CD14-positive monocyte (primary cell): ENCODE results near the gene PAM16. TPM values are rescaled to one million over a fixed set of nuclear protein-coding genes. Genes with fewer than 3 reads are reported as not detected.
A peak's percentile ranks its signal among the peaks of the same experiment; 100 is the strongest.

Source experiments
- DNase-seq, 3 donors: peaks; one replicate each; pipeline ENCODE4 v3.0.0-alpha.2; 2011 to 2022
- H2AFZ ChIP-seq: 2 replicates; pipeline ENCODE4 v1.6.0; 2012; ENCODE audit warnings: mild to moderate bottlenecking, low read depth, low read length, inconsistent platforms; ENCODE audit not compliant: insufficient read depth, poor library complexity, severe bottlenecking
- H3K27ac ChIP-seq, 2 donors: 1 replicate in 1 of 2; 2 replicates in 1 of 2; pipeline ENCODE4 v1.5.1; 2012 to 2013; ENCODE audit warnings: low read length in 2 of 2, control low read depth in 1 of 2, inconsistent platforms in 1 of 2, low read depth in 1 of 2, mild to moderate bottlenecking in 1 of 2
- H3K27me3 ChIP-seq, 2 donors: one replicate each; pipeline versions ENCODE4 v1.6.0 to v1.6.1; 2011 to 2013; ENCODE audit warnings: low read length in 2 of 2; ENCODE audit not compliant: control insufficient read depth in 2 of 2, insufficient read depth in 2 of 2
- H3K36me3 ChIP-seq, 2 donors: replicated peaks in 1 of 2; 1 replicate in 1 of 2; 2 replicates in 1 of 2; pipeline versions ENCODE4 v1.5.1 to v1.6.1; 2012 to 2013; ENCODE audit warnings: low read length in 2 of 2, control low read depth in 1 of 2, inconsistent platforms in 1 of 2, mild to moderate bottlenecking in 1 of 2; ENCODE audit not compliant: insufficient read depth in 2 of 2, control insufficient read depth in 1 of 2
- H3K4me1 ChIP-seq, 2 donors: 1 replicate in 1 of 2; 2 replicates in 1 of 2; pipeline versions ENCODE4 v1.5.1 to v1.6.1; 2012 to 2013; ENCODE audit warnings: low read length in 2 of 2, control low read depth in 1 of 2, inconsistent platforms in 1 of 2, mild to moderate bottlenecking in 1 of 2, moderate library complexity in 1 of 2; ENCODE audit not compliant: insufficient read depth in 2 of 2, control insufficient read depth in 1 of 2
- H3K4me2 ChIP-seq: replicated peaks from 2 replicates; pipeline ENCODE3; 2012; ENCODE audit warnings: low read length, moderate library complexity, mild to moderate bottlenecking; ENCODE audit not compliant: poor library complexity, severe bottlenecking; ENCODE audit errors: extremely low read depth
- H3K4me3 ChIP-seq, 3 experiments: fragments of 200-600 bp in 1 of 3; sonication (generic) in 1 of 3; replicated peaks in 1 of 3; 1 replicate in 2 of 3; 2 replicates in 1 of 3; pipeline ENCODE4 v1.5.1; 2011 to 2013; ENCODE audit warnings: low read length in 3 of 3, mild to moderate bottlenecking in 3 of 3, control low read depth in 2 of 3, low read depth in 2 of 3, inconsistent platforms in 1 of 3, moderate library complexity in 1 of 3
- H3K79me2 ChIP-seq: 2 replicates; pipeline ENCODE4 v1.6.0; 2012; ENCODE audit warnings: mild to moderate bottlenecking, control low read depth, inconsistent platforms, low read length, moderate library complexity; ENCODE audit not compliant: insufficient read depth
- H3K9ac ChIP-seq: 2 replicates; pipeline ENCODE4 v1.6.0; 2017; ENCODE audit warnings: low read length, mild to moderate bottlenecking; ENCODE audit not compliant: insufficient read depth, poor library complexity, severe bottlenecking
- H3K9me3 ChIP-seq, 2 donors: replicated peaks in 1 of 2; 1 replicate in 1 of 2; 2 replicates in 1 of 2; pipeline versions ENCODE4 v1.5.1 to v1.6.1; 2012 to 2013; ENCODE audit warnings: low read length in 2 of 2, control low read depth in 1 of 2; ENCODE audit not compliant: control insufficient read depth in 1 of 2, insufficient read depth in 1 of 2
- H4K20me1 ChIP-seq: 2 replicates; pipeline ENCODE4 v1.6.0; 2012; ENCODE audit warnings: mild to moderate bottlenecking, low read length, control low read depth, moderate library complexity; ENCODE audit not compliant: insufficient read depth
- H3K27ac Mint-ChIP-seq, 7 donors: one replicate each; pipeline ENCODE4 v1.8.0; 2020; ENCODE audit warnings: mild to moderate bottlenecking in 7 of 7, mixed read lengths in 7 of 7, moderate library complexity in 6 of 7, inconsistent platforms in 2 of 7
- H3K27me3 Mint-ChIP-seq, 3 donors: one replicate each; pipeline ENCODE4 v1.8.0; 2021 to 2022; ENCODE audit warnings: low read depth in 3 of 3, mild to moderate bottlenecking in 3 of 3, mixed read lengths in 3 of 3, moderate library complexity in 3 of 3, inconsistent platforms in 1 of 3
- H3K36me3 Mint-ChIP-seq, 2 donors: one replicate each; pipeline ENCODE4 v1.8.0; 2020; ENCODE audit warnings: mixed read lengths in 2 of 2, inconsistent platforms in 1 of 2, mild to moderate bottlenecking in 1 of 2
- H3K4me1 Mint-ChIP-seq: one replicate; pipeline ENCODE4 v1.8.0; 2020; ENCODE audit warnings: mild to moderate bottlenecking, mixed read lengths
- H3K4me3 Mint-ChIP-seq, 2 donors: one replicate each; pipeline ENCODE4 v1.8.0; 2020; ENCODE audit warnings: mild to moderate bottlenecking in 2 of 2, mixed read lengths in 2 of 2, moderate library complexity in 1 of 2
- H3K9me3 Mint-ChIP-seq, 7 donors: one replicate each; pipeline ENCODE4 v1.8.0; 2020 to 2022; ENCODE audit warnings: mixed read lengths in 7 of 7, mild to moderate bottlenecking in 6 of 7, moderate library complexity in 6 of 7, inconsistent platforms in 2 of 7
- CTCF ChIP-seq: fragments of 200-600 bp; IDR thresholded peaks from one replicate; pipeline ENCODE4 v1.8.0; 2022; ENCODE audit warnings: antibody characterized with exemption, mild to moderate bottlenecking
- WGBS: methylation state at CpG from one replicate; pipeline ENCODE4 v1.1.5; 2013; ENCODE audit warnings: missing lambda C conversion rate; ENCODE audit not compliant: insufficient coverage; 5-methylcytosine and 5-hydroxymethylcytosine counted together
- intact Hi-C, 2 donors: fragments of 100-400 bp; cut with micrococcal nuclease; formaldehyde crosslinking; loops; one replicate each; pipeline versions ENCODE4 v1.15.0 to v1.15.1; 2023
- polyA plus RNA-seq, 3 donors: library from polyadenylated mRNA; depleted of rRNA in 1 of 3; unstranded in 2 of 3; stranded (reverse) in 1 of 3; fragments of 300-500 nt in 2 of 3; fragments of >200 nt in 1 of 3; fragmentation: Illumina TruSeq in 2 of 3; gene quantifications; 1 replicate in 2 of 3; 2 replicates in 1 of 3; pipeline ENCODE4 v1.2.3, GENCODE V29; 2012 to 2021

PAM16 gene
- polyA plus RNA-seq, 3 donors, result 34.3 to 37.6 (median 34.7) TPM

DNA sequence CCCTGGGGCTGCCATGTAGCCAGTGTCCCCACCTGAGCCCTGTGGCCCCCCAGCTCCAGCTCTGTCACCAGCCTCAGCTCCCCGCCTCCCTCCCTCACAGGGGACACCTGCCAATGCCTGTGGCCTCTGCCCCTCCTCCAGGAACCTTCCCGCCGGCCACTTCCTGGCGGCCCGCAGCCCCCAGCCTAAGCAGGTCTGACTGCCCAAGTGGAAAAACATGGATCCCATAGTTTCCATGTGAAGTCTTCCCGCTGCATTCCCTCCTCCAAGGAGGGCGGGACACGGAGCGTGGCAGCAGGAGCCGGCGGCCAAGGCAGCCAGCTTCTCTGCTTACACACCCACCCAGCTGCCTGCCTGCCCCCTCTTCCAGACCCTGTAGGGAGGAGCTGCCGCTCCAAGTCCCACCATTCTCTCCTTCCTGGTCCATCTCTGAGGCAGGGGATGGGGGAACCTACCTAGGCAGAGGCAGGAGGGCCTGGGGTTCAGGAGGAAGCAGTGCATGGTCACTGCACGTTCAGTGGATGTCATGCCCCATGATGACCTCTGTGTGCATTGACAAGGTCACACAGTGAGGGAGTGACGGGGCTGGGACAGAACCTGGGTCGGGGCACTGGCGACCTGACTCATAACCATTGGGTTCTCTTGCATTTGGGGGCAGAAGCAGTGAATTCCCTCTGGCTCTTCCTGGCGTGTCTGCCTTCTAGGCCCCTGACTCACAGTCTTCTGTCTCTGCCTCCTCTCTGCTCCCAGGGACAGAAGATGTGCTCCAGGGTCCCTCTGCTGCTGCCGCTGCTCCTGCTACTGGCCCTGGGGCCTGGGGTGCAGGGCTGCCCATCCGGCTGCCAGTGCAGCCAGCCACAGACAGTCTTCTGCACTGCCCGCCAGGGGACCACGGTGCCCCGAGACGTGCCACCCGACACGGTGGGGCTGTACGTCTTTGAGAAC lies 29.3 kb upstream of the PAM16 start:
- Mint-ChIP-seq H3K4me3 (no peak overlapping the region), H3K36me3 (peaks cover 28 to 70% of the 10 kb centered on the region in 2 donors), H3K4me1 (peaks cover 10% of the 10 kb centered on the region), H3K9me3 (no peaks in the 10 kb centered on the region), H3K27me3 (peaks cover 0 to 2% (median 0%) of the 10 kb centered on the region in 3 donors), H3K27ac (peak overlapping the region in 1 of 7 donors; percentile 16)
- Histone ChIP-seq H2AFZ (no peak overlapping the region), H3K4me1 (no peaks in the 10 kb centered on the region), H3K9me3 (no peaks in the 10 kb centered on the region), H3K79me2 (peaks cover 7% of the 10 kb centered on the region), H3K36me3 (peaks cover 73 to 76% of the 10 kb centered on the region in 2 donors), H3K4me3 (no peak overlapping the region), H4K20me1 (peaks cover 97% of the 10 kb centered on the region), H3K27me3 (no peaks in the 10 kb centered on the region), H3K27ac (no peak overlapping the region), H3K9ac (no peak overlapping the region), H3K4me2 (no peak overlapping the region)
- TF ChIP-seq CTCF, result no peak
- intact Hi-C loops, result no loop called here
- WGBS, result 94% methylated on average over 25 of the region's 26 CpGs
- DNase-seq, result no peak

DNA sequence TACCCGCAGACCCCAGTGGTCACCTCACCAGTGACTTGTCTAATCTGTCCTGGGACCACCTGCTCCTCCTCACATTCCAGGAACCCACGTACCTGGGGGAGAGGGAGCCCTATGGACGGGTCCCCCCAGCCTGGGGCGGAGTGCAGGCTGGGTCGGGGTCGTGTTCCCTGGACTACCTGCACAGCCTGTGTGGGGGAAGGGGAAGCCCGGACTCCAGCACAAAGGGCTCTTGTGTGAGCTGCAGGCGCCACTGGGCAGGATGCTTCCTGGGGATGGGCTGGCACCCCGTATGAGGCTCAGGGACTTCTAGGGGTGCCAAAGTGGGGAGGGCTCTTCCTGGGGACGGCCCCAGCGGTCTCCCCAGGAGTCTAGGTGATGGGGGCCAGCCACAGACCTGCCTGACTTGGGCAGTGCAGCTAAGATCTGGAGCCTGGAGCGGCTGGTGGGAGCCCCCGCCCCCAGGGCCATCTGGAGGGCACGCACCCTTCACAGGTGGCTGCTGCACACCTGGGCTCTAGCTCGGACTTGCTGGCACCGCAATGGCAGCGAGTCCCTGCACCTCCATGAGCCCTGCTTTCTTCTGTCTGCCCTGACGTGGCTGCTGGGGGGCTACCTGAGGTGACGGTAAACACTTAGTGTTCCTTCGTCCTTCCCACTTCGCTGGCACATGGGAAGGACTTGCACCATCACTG lies 28.0 kb upstream of the PAM16 start:
- intact Hi-C loops, result no loop called here
- Histone ChIP-seq H3K4me1 (no peaks in the 10 kb centered on the region), H3K27ac (no peak overlapping the region), H3K36me3 (peaks cover 63% of the 10 kb centered on the region in 2 donors), H3K4me3 (no peak overlapping the region), H3K79me2 (peaks cover 7% of the 10 kb centered on the region), H3K27me3 (no peaks in the 10 kb centered on the region), H3K9me3 (no peaks in the 10 kb centered on the region), H3K9ac (no peak overlapping the region), H4K20me1 (peaks cover 97% of the 10 kb centered on the region), H3K4me2 (no peak overlapping the region), H2AFZ (no peak overlapping the region)
- 96% methylated on average over 18 of the region's 21 CpGs for WGBS
- Mint-ChIP-seq H3K27ac (peak overlapping the region in 1 of 7 donors; percentile 45), H3K36me3 (peaks cover 22 to 62% of the 10 kb centered on the region in 2 donors), H3K4me3 (no peak overlapping the region), H3K9me3 (no peaks in the 10 kb centered on the region), H3K27me3 (peaks cover 0 to 2% (median 2%) of the 10 kb centered on the region in 3 donors), H3K4me1 (peaks cover 12% of the 10 kb centered on the region)
- DNase-seq, result no peak
- TF ChIP-seq CTCF, result no peak
